ENCODE results near the gene ABCC1. TPM values are rescaled to one million over a fixed set of nuclear protein-coding genes. Genes with fewer than 3 reads are reported as not detected.

ABCC1 gene
- total and polyA plus RNA-seq, 2 of the 4 experiments (the other 2 are of a cell fraction) = 39.4 to 66.0 TPM

DNA sequence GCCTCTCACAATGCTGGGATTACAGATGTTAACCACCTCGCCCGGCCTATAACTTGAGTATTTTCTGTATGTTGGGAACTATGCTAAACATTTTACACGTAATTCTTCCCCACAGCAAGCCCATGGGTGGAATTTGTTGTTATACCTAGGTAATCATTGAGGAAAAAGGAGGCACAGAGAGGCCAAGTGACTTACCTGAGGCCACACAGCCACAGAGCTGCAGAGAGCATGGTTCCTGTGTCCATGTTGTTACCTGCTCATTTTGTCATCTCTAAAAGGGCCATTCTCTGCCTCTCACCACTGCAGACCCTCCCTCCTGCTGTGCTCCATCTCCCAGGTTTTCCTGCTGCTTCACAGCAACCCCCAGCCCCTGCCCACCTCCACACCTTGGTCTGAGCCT, 135.5 kb downstream of the ABCC1 start:
- BruUV-seq (replicated peaks) = no TSS peak
- ATAC-seq (ENCODE audit: low read depth) = no peak
- intact Hi-C loops (cut with micrococcal nuclease) = no loop called here

More for the DNA sequence above, 135.5 kb downstream of the ABCC1 start:
- Histone ChIP-seq H3K18ac (ENCODE audit: low read depth, low read length) (no peak overlapping the region), H2BK20ac (ENCODE audit: low read depth, low read length) (no peak overlapping the region), H3K9ac (ENCODE audit: low read depth, low read length) (no peak overlapping the region), H3K9me1 (ENCODE audit: insufficient read depth, low read length) (peaks cover 8% of the 10 kb centered on the region; the same call in 1 of the 2 replicates), H2BK120ac (ENCODE audit: low read depth, low read length) (no peak overlapping the region), H2BK5ac (ENCODE audit: low read depth, low read length, poor library complexity, severe bottlenecking) (no peak overlapping the region), H3K27me3 (ENCODE audit: control insufficient read depth, insufficient read depth, low read length) (no peaks in the 10 kb centered on the region), H3K9me3 (ENCODE audit: control insufficient read depth, insufficient read depth, low read length) (peaks cover 12% of the 10 kb centered on the region), H4K5ac (ENCODE audit: low read depth, low read length) (no peak overlapping the region), H4K8ac (ENCODE audit: low read depth in 2 of 2, low read length in 2 of 2) (no peak overlapping the region), H3K14ac (replicated peaks; ENCODE audit: low read depth, low read length) (no peak overlapping the region), H3K4ac (ENCODE audit: low read depth, low read length) (no peak overlapping the region), H2AK5ac (ENCODE audit: low read depth, low read length) (no peak overlapping the region), H3K36me3 (ENCODE audit: control insufficient read depth, insufficient read depth, low read length) (peaks cover 90% of the 10 kb centered on the region), H3K4me3 (ENCODE audit: insufficient read depth, low read depth, low read length) (no peak overlapping the region), H3K27ac (ENCODE audit: insufficient read depth, low read length) (no peak overlapping the region), H3K4me2 (ENCODE audit: low read depth, low read length) (no peak overlapping the region), H3K23ac (ENCODE audit: low read depth, low read length) (no peak overlapping the region), H4K20me1 (ENCODE audit: insufficient read depth, low read length) (peaks cover 24% of the 10 kb centered on the region; the same call in 1 of the 2 replicates), H2BK15ac (ENCODE audit: low read depth, low read length) (no peak overlapping the region), H2AFZ (replicated peaks; ENCODE audit: low read length, poor library complexity) (no peak overlapping the region), H3K4me1 (ENCODE audit: control insufficient read depth, insufficient read depth, low read length) (peaks cover 7% of the 10 kb centered on the region), H2AK9ac (replicated peaks; ENCODE audit: low read depth, low read length, poor library complexity) (no peak overlapping the region), H3K56ac (ENCODE audit: extremely low read depth, insufficient read depth, low read length) (no peak overlapping the region), H3K79me1 (ENCODE audit: low read depth in 1 of 2, low read length in 2 of 2) (peaks cover 21 to 65% of the 10 kb centered on the region in 2 experiments), H4K91ac (ENCODE audit: insufficient read depth, low read depth, low read length) (no peak overlapping the region)
- ChIA-PET CTCF (no interaction called here), POLR2A (ENCODE audit: unreplicated experiment) (no interaction called here)
- DNase-seq = no peak
- no CpG with 5 or more reads among the region's 3 CpGs for WGBS, 2 experiments (ENCODE audit: extremely low coverage in 2 of 2, insufficient read length in 1 of 2)
- in situ Hi-C loops (cut with MboI; ENCODE audit: low sequenced_read_pairs) (no loop called here), dilution Hi-C loops (cut with HindIII; ENCODE audit: low sequenced_read_pairs, unreplicated experiment) (no loop called here)
- TF ChIP-seq, protein P1, sequence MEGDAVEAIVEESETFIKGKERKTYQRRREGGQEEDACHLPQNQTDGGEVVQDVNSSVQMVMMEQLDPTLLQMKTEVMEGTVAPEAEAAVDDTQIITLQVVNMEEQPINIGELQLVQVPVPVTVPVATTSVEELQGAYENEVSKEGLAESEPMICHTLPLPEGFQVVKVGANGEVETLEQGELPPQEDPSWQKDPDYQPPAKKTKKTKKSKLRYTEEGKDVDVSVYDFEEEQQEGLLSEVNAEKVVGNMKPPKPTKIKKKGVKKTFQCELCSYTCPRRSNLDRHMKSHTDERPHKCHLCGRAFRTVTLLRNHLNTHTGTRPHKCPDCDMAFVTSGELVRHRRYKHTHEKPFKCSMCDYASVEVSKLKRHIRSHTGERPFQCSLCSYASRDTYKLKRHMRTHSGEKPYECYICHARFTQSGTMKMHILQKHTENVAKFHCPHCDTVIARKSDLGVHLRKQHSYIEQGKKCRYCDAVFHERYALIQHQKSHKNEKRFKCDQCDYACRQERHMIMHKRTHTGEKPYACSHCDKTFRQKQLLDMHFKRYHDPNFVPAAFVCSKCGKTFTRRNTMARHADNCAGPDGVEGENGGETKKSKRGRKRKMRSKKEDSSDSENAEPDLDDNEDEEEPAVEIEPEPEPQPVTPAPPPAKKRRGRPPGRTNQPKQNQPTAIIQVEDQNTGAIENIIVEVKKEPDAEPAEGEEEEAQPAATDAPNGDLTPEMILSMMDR (conservative IDR thresholded peaks at IDR 0.05; ENCODE audit: low read depth, low read length) = no peak
- TF ChIP-seq MXI1 (IDR thresholded peaks at IDR 0.05; ENCODE audit: borderline replicate concordance, low read depth, low read length) (no peak), BHLHE40 (IDR thresholded peaks at IDR 0.05; ENCODE audit: low read depth, low read length) (no peak)

All from IMR-90 (cell line).